HepG2 (cell line): Measurements from ENCODE around the gene GLYR1. TPM values are rescaled to one million over a fixed set of nuclear protein-coding genes. Genes with fewer than 3 reads are reported as not detected.

Experiments
- ELF3 ChIP-seq: IDR thresholded peaks from 2 replicates; pipeline ENCODE4 v1.6.1; 2016; ENCODE audit warnings: missing genetic modification reagents, missing compliant biosample characterization
- ELF4 ChIP-seq: sonication (generic); formaldehyde crosslinking; IDR thresholded peaks from 2 replicates; pipeline ENCODE4 v1.5.0; 2020; ENCODE audit warnings: missing genetic modification reagents, mild to moderate bottlenecking, moderate library complexity, borderline replicate concordance
- JUN ChIP-seq: sonication (generic); formaldehyde crosslinking; IDR thresholded peaks from 2 replicates; pipeline ENCODE4 v1.4.0; 2020; ENCODE audit warnings: mild to moderate bottlenecking, missing genetic modification reagents
- KAT8 ChIP-seq: IDR thresholded peaks from 2 replicates; pipeline ENCODE4 v1.6.1; 2016; ENCODE audit warnings: missing genetic modification reagents, missing compliant biosample characterization
- NR2F6 ChIP-seq, 2 experiments: IDR thresholded peaks; 2 replicates each; pipeline ENCODE4 v1.6.1; 2016; ENCODE audit warnings: antibody characterized with exemption in 1 of 2, mild to moderate bottlenecking in 1 of 2
- NRL ChIP-seq: sonication (generic); formaldehyde crosslinking; IDR thresholded peaks from 2 replicates; pipeline ENCODE4 v1.5.0; 2020; ENCODE audit warnings: missing genetic modification reagents, mild to moderate bottlenecking, moderate library complexity, borderline replicate concordance
- TEAD3 ChIP-seq: optimal IDR thresholded peaks from 2 replicates; pipeline ENCODE3; 2016; ENCODE audit warnings: borderline replicate concordance
- YEATS4 ChIP-seq: sonication (generic); formaldehyde crosslinking; IDR thresholded peaks from 2 replicates; pipeline ENCODE4 v1.4.0; 2020; ENCODE audit warnings: missing genetic modification reagents, borderline replicate concordance
- ZBTB7A ChIP-seq: sonication (generic); formaldehyde crosslinking; IDR thresholded peaks from 2 replicates; pipeline ENCODE4 v1.8.0; 2022; ENCODE audit warnings: mild to moderate bottlenecking, missing genetic modification reagents
- ZFX ChIP-seq: sonication (generic); formaldehyde crosslinking; IDR thresholded peaks from 2 replicates; pipeline ENCODE4 v1.4.0; 2020; ENCODE audit warnings: mild to moderate bottlenecking, low read depth, missing genetic modification reagents, moderate library complexity
- ZFY ChIP-seq: sonication (generic); formaldehyde crosslinking; IDR thresholded peaks from 2 replicates; pipeline ENCODE4 v1.4.0; 2020; ENCODE audit warnings: missing genetic modification reagents
- ZNF333 ChIP-seq: sonication (generic); formaldehyde crosslinking; IDR thresholded peaks from 2 replicates; pipeline ENCODE4 v1.4.0; 2020; ENCODE audit warnings: mild to moderate bottlenecking, missing genetic modification reagents, borderline replicate concordance
- ZNF792 ChIP-seq: IDR thresholded peaks from 2 replicates; pipeline ENCODE4 v1.6.1; 2016
- polyA plus RNA-seq, 8 experiments: library from polyadenylated mRNA; depleted of rRNA in 3 of 8; stranded (reverse) in 7 of 8; unstranded in 1 of 8; fragments of >200 nt; fragmentation: Illumina TruSeq in 4 of 8; extraction: Trizol in 4 of 8; gene quantifications; 2 replicates each; pipeline versions ENCODE4 v1.2.1 to v1.2.3, GENCODE V29; 2011 to 2016; ENCODE audit warnings: low read depth in 4 of 8, missing spikeins in 1 of 8, mixed read lengths in 1 of 8; ENCODE audit not compliant: insufficient read depth in 1 of 8
- total RNA-seq, 5 experiments: library from RNA; depleted of rRNA; stranded (reverse); fragments of >200 nt; fragmentation: Illumina TruSeq; extraction: Trizol; gene quantifications; 2 replicates each; pipeline ENCODE4 v1.2.3, GENCODE V29; 2016; ENCODE audit warnings: low read depth in 1 of 5
- TF ChIP-seq, protein P1 (sequence below): IDR thresholded peaks from 2 replicates; pipeline ENCODE4 v1.6.1; 2016; ENCODE audit warnings: missing genetic modification reagents, missing compliant biosample characterization
- TF ChIP-seq, protein P2 (sequence below): sonication (generic); formaldehyde crosslinking; IDR thresholded peaks from 2 replicates; pipeline ENCODE4 v1.4.0; 2020; ENCODE audit warnings: mild to moderate bottlenecking, missing genetic modification reagents

GLYR1 gene
- total and polyA plus RNA-seq, 2 of the 13 experiments (the other 11 are each of a cell fraction or from before 2014, with no cell fraction given), result 28.3 to 48.7 TPM

DNA sequence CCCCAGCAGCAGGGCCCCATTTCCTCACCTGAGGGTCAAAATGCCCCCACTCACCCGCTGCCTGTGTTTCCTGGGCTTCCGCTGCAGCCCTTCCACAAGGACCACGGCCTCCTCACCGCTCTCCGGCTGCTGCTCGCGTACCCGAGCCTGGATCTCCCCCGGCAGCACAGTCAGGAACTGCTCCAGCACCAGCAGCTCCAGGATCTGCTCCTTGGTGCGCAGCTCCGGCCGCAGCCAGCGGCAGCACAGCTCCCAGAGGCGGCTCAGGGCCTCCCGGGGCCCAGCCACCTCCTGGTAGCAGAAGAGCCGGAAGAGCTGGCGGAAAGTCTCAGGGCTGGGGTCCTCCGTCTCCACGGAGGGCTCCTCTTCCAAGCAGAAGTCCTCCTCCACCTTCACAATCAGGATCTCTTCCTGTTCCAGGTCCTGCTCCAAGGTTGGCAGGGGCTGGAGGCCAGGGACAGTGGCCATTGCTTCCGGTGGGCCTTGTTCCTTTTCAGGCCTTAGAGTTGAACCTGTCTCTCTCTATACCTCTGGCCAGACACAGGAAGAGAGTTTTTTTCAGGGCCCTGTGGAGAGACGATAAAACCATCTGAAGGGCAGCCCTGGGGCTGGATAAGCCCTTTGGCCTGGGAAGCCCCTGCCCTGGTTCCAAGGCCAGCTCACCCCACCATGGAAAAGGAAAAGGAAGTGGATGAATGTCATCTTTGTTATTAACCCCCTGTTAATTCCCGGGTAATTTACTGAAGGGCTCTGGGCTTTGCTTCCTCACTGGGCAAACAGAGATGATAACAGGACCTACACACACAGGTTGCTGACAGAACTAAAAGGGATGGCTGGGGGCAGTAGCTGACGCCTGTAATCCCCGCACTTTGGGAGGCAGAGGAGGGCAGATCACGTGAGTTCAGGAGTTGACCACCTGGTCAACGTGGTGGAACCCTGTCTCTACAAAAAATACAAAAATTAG, 81.3 kb downstream of the GLYR1 start (continued):
- TF ChIP-seq YEATS4 (CRISPR knock-in tag), result peak; percentile 30; the same call in 1 of the 2 replicates
- TF ChIP-seq NRL (CRISPR knock-in tag), result peak; percentile 43; the same call in 1 of the 2 replicates
- no peak for TF ChIP-seq JUN (CRISPR knock-in tag)
- TF ChIP-seq, protein P1, sequence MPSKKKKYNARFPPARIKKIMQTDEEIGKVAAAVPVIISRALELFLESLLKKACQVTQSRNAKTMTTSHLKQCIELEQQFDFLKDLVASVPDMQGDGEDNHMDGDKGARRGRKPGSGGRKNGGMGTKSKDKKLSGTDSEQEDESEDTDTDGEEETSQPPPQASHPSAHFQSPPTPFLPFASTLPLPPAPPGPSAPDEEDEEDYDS (CRISPR knock-in tag), result peak; percentile 45; the same call in 1 of the 2 replicates
- peak; percentile 58; the same call in 1 of the 2 replicates for TF ChIP-seq ZNF792 (CRISPR knock-in tag)
- TF ChIP-seq KAT8 (CRISPR knock-in tag), result 0 out of 2 replicates have a peak, but pooled peaks have one; percentile 15
- peak; percentile 42; the same call in 1 of the 2 replicates for TF ChIP-seq ZNF333
- TF ChIP-seq ELF4 (CRISPR knock-in tag), result 0 out of 2 replicates have a peak, but pooled peaks have one; percentile 71
- peak; percentile 86 for TF ChIP-seq ZFX (CRISPR knock-in tag)
- peak; percentile 45 for TF ChIP-seq ZFY
- TF ChIP-seq ZBTB7A (CRISPR knock-in tag), result 0 out of 2 replicates have a peak, but pooled peaks have one; percentile 17
- TF ChIP-seq ELF3 (CRISPR knock-in tag), result peak; percentile 25; the same call in 1 of the 2 replicates
- TF ChIP-seq, protein P2, sequence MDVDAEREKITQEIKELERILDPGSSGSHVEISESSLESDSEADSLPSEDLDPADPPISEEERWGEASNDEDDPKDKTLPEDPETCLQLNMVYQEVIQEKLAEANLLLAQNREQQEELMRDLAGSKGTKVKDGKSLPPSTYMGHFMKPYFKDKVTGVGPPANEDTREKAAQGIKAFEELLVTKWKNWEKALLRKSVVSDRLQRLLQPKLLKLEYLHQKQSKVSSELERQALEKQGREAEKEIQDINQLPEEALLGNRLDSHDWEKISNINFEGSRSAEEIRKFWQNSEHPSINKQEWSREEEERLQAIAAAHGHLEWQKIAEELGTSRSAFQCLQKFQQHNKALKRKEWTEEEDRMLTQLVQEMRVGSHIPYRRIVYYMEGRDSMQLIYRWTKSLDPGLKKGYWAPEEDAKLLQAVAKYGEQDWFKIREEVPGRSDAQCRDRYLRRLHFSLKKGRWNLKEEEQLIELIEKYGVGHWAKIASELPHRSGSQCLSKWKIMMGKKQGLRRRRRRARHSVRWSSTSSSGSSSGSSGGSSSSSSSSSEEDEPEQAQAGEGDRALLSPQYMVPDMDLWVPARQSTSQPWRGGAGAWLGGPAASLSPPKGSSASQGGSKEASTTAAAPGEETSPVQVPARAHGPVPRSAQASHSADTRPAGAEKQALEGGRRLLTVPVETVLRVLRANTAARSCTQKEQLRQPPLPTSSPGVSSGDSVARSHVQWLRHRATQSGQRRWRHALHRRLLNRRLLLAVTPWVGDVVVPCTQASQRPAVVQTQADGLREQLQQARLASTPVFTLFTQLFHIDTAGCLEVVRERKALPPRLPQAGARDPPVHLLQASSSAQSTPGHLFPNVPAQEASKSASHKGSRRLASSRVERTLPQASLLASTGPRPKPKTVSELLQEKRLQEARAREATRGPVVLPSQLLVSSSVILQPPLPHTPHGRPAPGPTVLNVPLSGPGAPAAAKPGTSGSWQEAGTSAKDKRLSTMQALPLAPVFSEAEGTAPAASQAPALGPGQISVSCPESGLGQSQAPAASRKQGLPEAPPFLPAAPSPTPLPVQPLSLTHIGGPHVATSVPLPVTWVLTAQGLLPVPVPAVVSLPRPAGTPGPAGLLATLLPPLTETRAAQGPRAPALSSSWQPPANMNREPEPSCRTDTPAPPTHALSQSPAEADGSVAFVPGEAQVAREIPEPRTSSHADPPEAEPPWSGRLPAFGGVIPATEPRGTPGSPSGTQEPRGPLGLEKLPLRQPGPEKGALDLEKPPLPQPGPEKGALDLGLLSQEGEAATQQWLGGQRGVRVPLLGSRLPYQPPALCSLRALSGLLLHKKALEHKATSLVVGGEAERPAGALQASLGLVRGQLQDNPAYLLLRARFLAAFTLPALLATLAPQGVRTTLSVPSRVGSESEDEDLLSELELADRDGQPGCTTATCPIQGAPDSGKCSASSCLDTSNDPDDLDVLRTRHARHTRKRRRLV (CRISPR knock-in tag), result 0 out of 2 replicates have a peak, but pooled peaks have one; percentile 34
- TF ChIP-seq NR2F6 (IDR thresholded peaks at IDR 0.05), result 0 out of 2 replicates have a peak, but pooled peaks have one; percentile 19
- TF ChIP-seq NR2F6 (CRISPR knock-in tag; IDR thresholded peaks at IDR 0.05), result no peak
- TF ChIP-seq TEAD3 (CRISPR knock-in tag), result peak; percentile 10
